H9 (cell line): ENCODE results near the gene ADCY5. TPM values are rescaled to one million over a fixed set of nuclear protein-coding genes. Genes with fewer than 3 reads are reported as not detected.

Experiments used
- DNase-seq: peaks from one replicate; pipeline ENCODE4 v3.0.0-alpha.2; 2017
- H2AFZ ChIP-seq: one replicate; pipeline ENCODE4 v1.6.1; 2013; ENCODE audit warnings: mild to moderate bottlenecking, low read length, control low read depth, moderate library complexity
- H2AK5ac ChIP-seq: 2 replicates; pipeline ENCODE4 v1.6.1; 2013; ENCODE audit warnings: low read length, control low read depth, mixed read lengths; ENCODE audit not compliant: insufficient read length
- H2BK120ac ChIP-seq: one replicate; pipeline ENCODE4 v1.6.1; 2013; ENCODE audit warnings: low read depth, mild to moderate bottlenecking, low read length, control low read depth, inconsistent platforms; ENCODE audit not compliant: poor library complexity, severe bottlenecking
- H2BK12ac ChIP-seq: 2 replicates; pipeline ENCODE4 v1.6.1; 2013; ENCODE audit warnings: low read length, control low read depth, mixed read lengths, low read depth; ENCODE audit not compliant: insufficient read length
- H2BK15ac ChIP-seq: 2 replicates; pipeline ENCODE4 v1.6.1; 2013; ENCODE audit warnings: low read depth, low read length, control low read depth
- H2BK20ac ChIP-seq: one replicate; pipeline ENCODE4 v1.6.1; 2013; ENCODE audit warnings: low read depth, mild to moderate bottlenecking, low read length, control low read depth, inconsistent platforms; ENCODE audit not compliant: poor library complexity, severe bottlenecking
- H2BK5ac ChIP-seq: 2 replicates; pipeline ENCODE4 v1.6.1; 2013; ENCODE audit warnings: low read length, control low read depth, mixed read lengths; ENCODE audit not compliant: insufficient read length
- H3K14ac ChIP-seq: 2 replicates; pipeline ENCODE4 v1.6.1; 2013; ENCODE audit warnings: low read length, control low read depth; ENCODE audit not compliant: insufficient read depth
- H3K18ac ChIP-seq: 2 replicates; pipeline ENCODE4 v1.6.1; 2013; ENCODE audit warnings: low read depth, mild to moderate bottlenecking, mixed read lengths, low read length, control low read depth; ENCODE audit not compliant: insufficient read length
- H3K23ac ChIP-seq: 2 replicates; pipeline ENCODE4 v1.6.1; 2013; ENCODE audit warnings: low read length, control low read depth, mixed read lengths, low read depth; ENCODE audit not compliant: insufficient read length
- H3K23me2 ChIP-seq: 2 replicates; pipeline ENCODE4 v1.6.1; 2013; ENCODE audit warnings: low read depth, mild to moderate bottlenecking, mixed read lengths, low read length, control low read depth; ENCODE audit not compliant: insufficient read length, poor library complexity, severe bottlenecking
- H3K27ac ChIP-seq: 2 replicates; pipeline ENCODE4 v1.5.1; 2013; ENCODE audit warnings: low read length, control low read depth, mixed read lengths, low read depth; ENCODE audit not compliant: insufficient read length
- H3K27me3 ChIP-seq: 2 replicates; pipeline ENCODE4 v1.6.1; 2013; ENCODE audit warnings: low read length, control low read depth, inconsistent platforms; ENCODE audit not compliant: insufficient read depth
- H3K4ac ChIP-seq: 2 replicates; pipeline ENCODE4 v1.6.1; 2013; ENCODE audit warnings: low read depth, mild to moderate bottlenecking, control low read depth, inconsistent platforms, low read length, moderate library complexity
- H3K4me1 ChIP-seq: 2 replicates; pipeline ENCODE4 v1.6.1; 2013; ENCODE audit warnings: low read length, control low read depth, inconsistent platforms; ENCODE audit not compliant: insufficient read depth
- H3K4me2 ChIP-seq: 2 replicates; pipeline ENCODE4 v1.6.1; 2013; ENCODE audit warnings: low read length, control low read depth, mixed read lengths; ENCODE audit not compliant: insufficient read length, insufficient read depth
- H3K56ac ChIP-seq: 2 replicates; pipeline ENCODE4 v1.6.1; 2013; ENCODE audit warnings: low read depth, mild to moderate bottlenecking, mixed read lengths, low read length, control low read depth; ENCODE audit not compliant: insufficient read length
- H3K79me1 ChIP-seq: 2 replicates; pipeline ENCODE4 v1.6.1; 2013; ENCODE audit warnings: low read depth, mild to moderate bottlenecking, moderate library complexity, low read length, control low read depth, inconsistent platforms; ENCODE audit not compliant: insufficient read depth, poor library complexity, severe bottlenecking
- H3K79me2 ChIP-seq: 2 replicates; pipeline ENCODE4 v1.6.1; 2013; ENCODE audit warnings: low read length, control low read depth, inconsistent platforms; ENCODE audit not compliant: insufficient read depth
- H3K9ac ChIP-seq: 2 replicates; pipeline ENCODE4 v1.6.1; 2013; ENCODE audit warnings: low read length, control low read depth, mixed read lengths; ENCODE audit not compliant: insufficient read length; ENCODE audit errors: extremely low read depth
- H3K9me3 ChIP-seq: one replicate; pipeline ENCODE4 v1.6.1; 2013; ENCODE audit warnings: low read depth, low read length, inconsistent platforms; ENCODE audit not compliant: control insufficient read depth
- H3T11ph ChIP-seq: one replicate; pipeline ENCODE4 v1.6.1; 2013; ENCODE audit warnings: mild to moderate bottlenecking, low read length, control low read depth, inconsistent platforms
- H4K20me1 ChIP-seq: one replicate; pipeline ENCODE4 v1.6.1; 2013; ENCODE audit not compliant: control insufficient read depth, insufficient read length, insufficient read depth
- H4K5ac ChIP-seq: 2 replicates; pipeline ENCODE4 v1.6.1; 2013; ENCODE audit warnings: low read depth, mild to moderate bottlenecking, mixed read lengths, low read length, control low read depth; ENCODE audit not compliant: insufficient read length
- H4K8ac ChIP-seq: replicated peaks from 2 replicates; pipeline ENCODE4 v1.6.1; 2013; ENCODE audit warnings: low read length, control low read depth, mixed read lengths, low read depth; ENCODE audit not compliant: insufficient read length
- H4K91ac ChIP-seq: 2 replicates; pipeline ENCODE4 v1.6.1; 2013; ENCODE audit warnings: low read depth, mild to moderate bottlenecking, moderate library complexity, mixed read lengths, low read length, control low read depth; ENCODE audit not compliant: insufficient read length
- H3K27ac Mint-ChIP-seq, 3 experiments: 2 replicates in 2 of 3; 3 replicates in 1 of 3; pipeline ENCODE4 v1.8.0; 2020 to 2021; ENCODE audit warnings: mixed read lengths in 3 of 3, mild to moderate bottlenecking in 1 of 3, moderate library complexity in 1 of 3
- H3K27me3 Mint-ChIP-seq: 2 replicates; pipeline ENCODE4 v1.8.0; 2021; ENCODE audit warnings: low read depth, mild to moderate bottlenecking, moderate library complexity, mixed read lengths
- H3K36me3 Mint-ChIP-seq, 3 experiments: 2 replicates in 2 of 3; 3 replicates in 1 of 3; pipeline ENCODE4 v1.8.0; 2020 to 2021; ENCODE audit warnings: low read depth in 3 of 3, mixed read lengths in 3 of 3; ENCODE audit not compliant: insufficient read depth in 1 of 3
- H3K4me1 Mint-ChIP-seq, 2 experiments: 2 replicates each; pipeline ENCODE4 v1.8.0; 2020; ENCODE audit warnings: mixed read lengths in 2 of 2
- H3K4me3 Mint-ChIP-seq, 2 experiments: 2 replicates in 1 of 2; 3 replicates in 1 of 2; pipeline ENCODE4 v1.8.0; 2020 to 2021; ENCODE audit warnings: mild to moderate bottlenecking in 2 of 2, mixed read lengths in 2 of 2, moderate library complexity in 1 of 2
- H3K9me3 Mint-ChIP-seq, 2 experiments: 2 replicates in 1 of 2; 3 replicates in 1 of 2; pipeline ENCODE4 v1.8.0; 2020; ENCODE audit warnings: mild to moderate bottlenecking in 2 of 2, mixed read lengths in 2 of 2, moderate library complexity in 1 of 2
- WGBS: extraction: QIAGEN DNeasy Blood & Tissue Kit; methylation state at CpG from one replicate; pipeline ENCODE4 v1.1.7; 2013; ENCODE audit warnings: missing lambda C conversion rate, low lambda C conversion rate, mixed read lengths; ENCODE audit not compliant: insufficient read length; ENCODE audit errors: extremely low coverage; 5-methylcytosine and 5-hydroxymethylcytosine counted together
- total RNA-seq: library from RNA; stranded (reverse); gene quantifications from 2 replicates; pipeline ENCODE4 v1.2.1, GENCODE V29; 2021
- TF ChIP-seq, protein P1 (sequence below): fragments of 200-600 bp; sonication (generic); conservative IDR thresholded peaks from 3 replicates; pipeline ENCODE4 v1.8.0; 2021; ENCODE audit warnings: antibody characterized with exemption, mild to moderate bottlenecking

Gene ADCY5
- total RNA-seq, 1 experiment from 2014 or later: 5.0 TPM

DNA sequence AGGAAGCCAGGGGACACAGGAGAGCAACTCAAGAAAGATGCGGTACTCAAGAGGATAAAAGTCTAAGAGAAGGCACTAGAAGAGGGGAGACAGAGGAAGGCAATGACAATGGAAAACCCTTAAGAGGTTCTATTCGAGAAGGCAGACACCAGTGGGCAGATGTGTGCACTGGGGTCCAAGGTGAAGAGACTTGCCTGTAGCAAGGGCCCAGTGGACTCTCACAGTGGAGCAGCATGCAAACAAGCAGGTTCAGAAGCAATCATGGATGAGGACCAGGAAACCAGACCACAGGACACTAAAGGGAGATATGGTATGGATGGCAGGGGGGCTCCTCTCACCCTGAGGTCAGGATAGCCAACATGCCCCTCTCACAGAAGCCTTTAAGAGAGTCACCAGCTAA, 2.7 kb downstream of the ADCY5 start:
- TF ChIP-seq, protein P1, sequence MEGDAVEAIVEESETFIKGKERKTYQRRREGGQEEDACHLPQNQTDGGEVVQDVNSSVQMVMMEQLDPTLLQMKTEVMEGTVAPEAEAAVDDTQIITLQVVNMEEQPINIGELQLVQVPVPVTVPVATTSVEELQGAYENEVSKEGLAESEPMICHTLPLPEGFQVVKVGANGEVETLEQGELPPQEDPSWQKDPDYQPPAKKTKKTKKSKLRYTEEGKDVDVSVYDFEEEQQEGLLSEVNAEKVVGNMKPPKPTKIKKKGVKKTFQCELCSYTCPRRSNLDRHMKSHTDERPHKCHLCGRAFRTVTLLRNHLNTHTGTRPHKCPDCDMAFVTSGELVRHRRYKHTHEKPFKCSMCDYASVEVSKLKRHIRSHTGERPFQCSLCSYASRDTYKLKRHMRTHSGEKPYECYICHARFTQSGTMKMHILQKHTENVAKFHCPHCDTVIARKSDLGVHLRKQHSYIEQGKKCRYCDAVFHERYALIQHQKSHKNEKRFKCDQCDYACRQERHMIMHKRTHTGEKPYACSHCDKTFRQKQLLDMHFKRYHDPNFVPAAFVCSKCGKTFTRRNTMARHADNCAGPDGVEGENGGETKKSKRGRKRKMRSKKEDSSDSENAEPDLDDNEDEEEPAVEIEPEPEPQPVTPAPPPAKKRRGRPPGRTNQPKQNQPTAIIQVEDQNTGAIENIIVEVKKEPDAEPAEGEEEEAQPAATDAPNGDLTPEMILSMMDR: no peak
- no peak overlapping the region for H3K27ac ChIP-seq

More for the DNA sequence above, 2.7 kb downstream of the ADCY5 start:
- Histone ChIP-seq H3T11ph (no peak overlapping the region), H3K9ac (no peak overlapping the region), H3K18ac (no peak overlapping the region), H2AK5ac (no peak overlapping the region), H3K4ac (no peak overlapping the region), H3K23ac (no peak overlapping the region), H4K8ac (no peak overlapping the region), H3K14ac (no peak overlapping the region), H3K27me3 (peaks cover 9% of the 10 kb centered on the region; the same call in 1 of the 2 replicates), H2BK15ac (no peak overlapping the region), H3K4me1 (no peaks in the 10 kb centered on the region), H2AFZ (no peak overlapping the region), H4K5ac (no peak overlapping the region), H2BK12ac (no peak overlapping the region), H2BK120ac (no peak overlapping the region), H4K91ac (no peak overlapping the region), H2BK20ac (no peak overlapping the region), H3K9me3 (no peaks in the 10 kb centered on the region), H3K79me2 (no peaks in the 10 kb centered on the region), H4K20me1 (no peaks in the 10 kb centered on the region), H3K4me2 (no peak overlapping the region), H3K23me2 (peaks cover 9% of the 10 kb centered on the region), H3K56ac (no peak overlapping the region), H3K79me1 (no peaks in the 10 kb centered on the region), H2BK5ac (no peak overlapping the region)
- Mint-ChIP-seq H3K4me3 (no peak overlapping the region), H3K36me3 (no peaks in the 10 kb centered on the region; a peak in 1 of 7 replicates), H3K4me1 (peaks cover 11 to 20% of the 10 kb centered on the region in 2 experiments), H3K27me3 (peaks cover 64% of the 10 kb centered on the region), H3K9me3 (0 out of 5 replicates have a peak, but pooled peaks cover 0 to 2% of the 10 kb centered on the region in 2 experiments), H3K27ac (no peak overlapping the region)
- WGBS: no CpG with 5 or more reads among the region's 2 CpGs
- no peak for DNase-seq
